8988T (cell line): ENCODE results near the gene WTAP.
A peak's percentile ranks its signal among the peaks of the same experiment; 100 is the strongest.
"Not testable (repeated sequence)": the region's sequence is repeated elsewhere in the genome, so short reads cannot be mapped to it uniquely, and the experiment has no call there.

ENCODE experiments used
- DNase-seq: peaks from one replicate; pipeline ENCODE4 v3.0.0; 2011

Gene WTAP

DNA sequence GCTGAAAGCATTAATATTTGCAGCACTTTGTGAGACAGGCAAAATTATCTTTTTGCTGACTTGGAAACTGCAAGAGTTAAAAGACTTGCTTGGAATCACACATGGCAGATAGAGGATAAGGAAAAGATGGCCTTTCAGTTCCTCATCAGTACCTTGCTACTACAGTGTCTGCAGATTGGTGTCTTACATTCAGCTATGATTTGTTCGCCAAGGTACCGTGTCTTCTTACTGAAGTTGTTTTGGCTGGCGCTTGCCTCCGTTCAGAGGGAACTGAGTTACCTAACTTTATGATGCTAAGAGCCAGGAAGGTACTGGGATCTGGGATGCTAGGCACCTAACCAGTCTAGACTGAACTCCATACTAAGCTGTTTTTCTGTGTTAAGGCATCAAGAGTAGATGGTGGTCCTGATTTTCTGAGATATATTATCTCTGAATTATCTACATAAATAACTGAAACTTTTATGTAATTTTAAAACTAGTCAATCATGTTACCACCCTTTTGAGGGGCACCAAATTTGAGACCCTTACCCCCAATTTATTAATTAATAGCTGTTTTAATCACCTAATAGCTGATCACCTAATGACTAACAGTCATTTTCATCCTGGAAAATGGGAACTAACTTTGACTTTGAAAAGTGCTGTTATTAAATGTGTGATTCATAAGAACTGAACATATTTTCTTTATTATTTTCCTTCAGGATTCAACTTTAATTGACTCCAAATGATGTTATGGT, 2.5 kb downstream of the WTAP start:
- no peak for DNase-seq

DNA sequence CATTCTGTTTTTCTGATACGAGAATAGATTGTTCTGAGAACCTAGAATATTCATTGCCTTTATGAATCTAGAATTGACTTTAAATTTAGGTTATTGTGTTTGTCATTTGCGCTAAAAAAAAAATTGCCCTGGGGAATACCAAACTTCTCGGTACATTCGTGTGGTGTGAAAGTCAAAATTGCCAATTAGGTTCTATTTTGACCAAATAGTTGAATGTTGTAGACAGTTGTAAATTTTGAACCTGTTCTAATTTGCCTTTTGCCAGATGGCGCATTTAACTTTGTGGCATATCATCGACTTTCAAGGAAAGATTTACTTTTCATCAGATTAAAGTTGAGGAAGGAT, 3.0 kb downstream of the WTAP start:
- DNase-seq: no peak

DNA sequence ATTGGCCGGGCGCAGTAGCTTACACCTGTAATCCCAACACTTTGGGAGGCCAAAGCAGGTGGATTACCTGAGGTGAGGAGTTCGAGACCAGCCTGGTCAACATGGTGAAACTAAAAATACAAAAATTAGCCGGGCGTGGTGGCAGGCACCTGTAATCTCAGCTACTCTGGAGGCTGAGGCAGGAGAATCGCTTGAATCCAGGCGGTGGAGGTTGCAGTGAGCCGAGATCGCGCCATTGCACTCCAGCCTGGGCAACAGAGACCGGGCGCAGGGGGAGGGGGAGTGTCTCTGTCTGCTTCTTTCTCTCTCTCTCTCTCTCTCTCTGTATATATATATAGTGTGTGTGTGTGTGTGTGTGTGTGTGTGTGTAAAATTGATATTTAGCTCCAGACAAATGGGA, 5.2 kb downstream of the WTAP start:
- not testable (repeated sequence) for DNase-seq

DNA sequence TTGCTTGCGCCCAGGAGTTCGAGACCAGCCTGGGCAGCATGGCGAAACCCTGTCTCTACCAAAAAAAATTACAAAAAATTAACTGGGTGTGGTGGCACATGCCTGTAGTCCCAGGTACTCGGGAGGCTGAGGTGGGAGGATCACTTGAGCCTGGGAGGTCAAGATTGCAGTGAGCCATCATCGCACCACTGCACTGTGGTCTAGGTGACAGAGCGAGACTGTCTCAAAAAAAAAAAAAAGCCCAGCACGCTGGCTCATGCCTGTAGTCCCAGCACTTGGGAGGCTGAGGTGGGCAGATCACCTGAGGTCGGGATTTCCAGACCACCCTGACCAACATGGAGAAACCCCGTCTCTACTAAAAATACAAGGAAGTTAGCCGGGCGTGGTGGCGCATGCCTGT, 6.1 kb downstream of the WTAP start:
- DNase-seq: not testable (repeated sequence)

GRCh38 chr6:159736908-159737307, 9.6 kb downstream of the WTAP start:
- DNase-seq: no peak

DNA sequence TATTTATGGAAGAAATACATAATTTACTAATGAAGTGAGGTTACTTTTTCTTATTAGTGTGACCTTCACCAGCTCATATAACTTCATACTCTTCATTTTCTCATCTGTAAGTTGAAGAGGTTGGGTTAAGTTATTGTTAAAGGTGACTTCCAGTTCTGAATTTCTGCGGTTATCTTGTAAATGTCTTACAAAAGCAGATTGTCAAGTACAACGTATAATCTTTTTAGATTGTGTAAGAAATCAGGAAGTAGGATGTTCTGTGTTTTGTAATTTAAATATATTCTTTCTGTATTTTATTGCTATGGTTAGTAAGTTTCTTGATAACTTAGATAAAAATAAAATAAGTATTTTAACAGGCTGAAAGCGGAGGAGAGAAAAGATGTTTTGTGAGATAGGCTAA, 12.0 kb downstream of the WTAP start:
- DNase-seq: no peak

GRCh38 chr6:159742165-159742564, 14.9 kb downstream of the WTAP start:
- no peak for DNase-seq

DNA sequence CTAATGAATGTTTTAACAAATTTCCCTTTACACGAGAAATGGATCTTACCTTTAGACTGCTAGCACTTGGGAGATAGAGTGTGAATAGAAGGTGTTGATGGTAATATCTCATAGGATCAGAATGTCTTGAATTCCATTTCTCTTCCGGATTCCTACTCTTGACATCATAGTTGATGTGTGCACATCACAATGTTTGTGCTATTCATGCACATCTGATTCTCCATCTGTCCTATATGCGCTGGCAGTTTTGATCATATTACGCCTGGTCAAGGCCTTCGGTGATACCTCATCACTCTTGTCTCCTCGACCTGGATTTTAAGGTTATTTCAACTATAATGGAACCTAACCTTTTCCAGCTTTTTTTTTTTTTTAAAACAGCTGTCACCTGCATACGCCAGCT, 17.8 kb downstream of the WTAP start:
- DNase-seq: no peak

GRCh38 chr6:159746759-159747158, 19.5 kb downstream of the WTAP start:
- no peak for DNase-seq

GRCh38 chr6:159748127-159748526, 20.8 kb downstream of the WTAP start:
- DNase-seq: not testable (repeated sequence)

DNA sequence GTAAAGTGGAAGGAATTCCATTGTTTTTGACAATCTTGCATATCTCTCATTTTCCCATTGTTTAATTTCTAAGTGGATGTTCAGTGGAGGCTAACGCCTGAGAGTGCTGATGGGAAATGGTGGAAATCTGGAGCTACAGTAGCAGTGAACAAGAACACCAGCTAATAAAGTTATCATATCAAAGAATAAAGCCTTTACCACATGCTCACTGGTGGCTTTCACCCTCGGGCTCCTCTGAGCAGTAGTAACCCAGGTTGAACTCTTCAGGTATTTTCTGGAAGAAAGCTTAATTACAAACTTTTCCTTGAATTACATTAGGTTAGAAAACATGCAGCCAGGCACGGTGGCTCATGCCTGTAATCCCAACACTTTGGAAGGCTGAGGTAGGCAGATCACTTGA, 24.1 kb downstream of the WTAP start:
- no peak for DNase-seq

DNA sequence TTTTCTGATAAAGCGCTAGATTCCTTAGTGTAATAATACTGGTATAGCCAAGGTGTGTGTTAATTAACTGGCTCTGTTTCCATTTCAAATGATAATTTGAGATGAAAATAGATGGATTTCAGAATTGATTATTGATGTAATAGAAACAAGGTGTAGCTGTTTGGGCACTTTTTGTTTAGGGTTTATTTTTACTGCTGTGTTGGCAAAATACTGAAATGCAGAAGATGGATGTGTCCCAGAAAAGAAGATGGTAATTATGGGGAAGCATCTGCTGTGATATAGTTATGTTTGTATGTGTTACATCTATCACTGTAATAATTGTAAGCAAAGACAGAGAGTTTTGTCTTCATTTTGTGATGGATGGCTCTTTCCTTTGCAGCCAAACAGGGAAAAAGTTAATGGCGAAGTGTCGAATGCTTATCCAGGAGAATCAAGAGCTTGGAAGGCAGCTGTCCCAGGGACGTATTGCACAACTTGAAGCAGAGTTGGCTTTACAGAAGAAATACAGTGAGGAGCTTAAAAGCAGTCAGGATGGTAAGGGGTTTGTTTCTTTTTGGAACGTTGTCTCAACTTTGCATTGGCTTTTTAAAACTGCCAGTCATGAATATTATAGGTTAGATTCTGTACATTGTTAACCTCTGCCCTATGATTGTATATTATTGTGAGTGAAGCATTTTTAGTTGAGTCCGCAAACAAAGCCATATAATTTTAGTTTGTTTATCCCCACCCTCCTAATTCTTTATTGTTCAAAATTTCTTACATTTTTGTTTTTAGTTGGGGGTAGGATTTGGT, 26.0 kb downstream of the WTAP start:
- DNase-seq: no peak

DNA sequence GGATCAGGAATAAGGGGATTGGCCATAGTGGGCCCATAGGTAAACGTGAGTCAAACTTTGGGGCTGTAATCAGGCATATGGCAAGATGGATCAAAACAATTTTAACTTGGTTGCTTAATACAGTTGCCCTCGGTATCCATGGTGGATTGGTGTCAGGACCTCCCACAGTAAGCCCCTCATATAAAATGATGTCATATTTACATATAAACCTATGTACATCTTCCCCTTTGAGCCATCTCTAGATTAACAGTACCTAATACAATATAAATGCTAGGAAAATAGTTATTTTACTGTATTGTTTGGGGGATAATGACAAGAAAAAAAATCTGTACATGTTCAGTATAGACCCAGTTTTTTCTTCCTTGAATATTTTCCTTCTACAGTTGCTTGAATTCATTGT, 27.1 kb downstream of the WTAP start:
- DNase-seq: no peak

DNA sequence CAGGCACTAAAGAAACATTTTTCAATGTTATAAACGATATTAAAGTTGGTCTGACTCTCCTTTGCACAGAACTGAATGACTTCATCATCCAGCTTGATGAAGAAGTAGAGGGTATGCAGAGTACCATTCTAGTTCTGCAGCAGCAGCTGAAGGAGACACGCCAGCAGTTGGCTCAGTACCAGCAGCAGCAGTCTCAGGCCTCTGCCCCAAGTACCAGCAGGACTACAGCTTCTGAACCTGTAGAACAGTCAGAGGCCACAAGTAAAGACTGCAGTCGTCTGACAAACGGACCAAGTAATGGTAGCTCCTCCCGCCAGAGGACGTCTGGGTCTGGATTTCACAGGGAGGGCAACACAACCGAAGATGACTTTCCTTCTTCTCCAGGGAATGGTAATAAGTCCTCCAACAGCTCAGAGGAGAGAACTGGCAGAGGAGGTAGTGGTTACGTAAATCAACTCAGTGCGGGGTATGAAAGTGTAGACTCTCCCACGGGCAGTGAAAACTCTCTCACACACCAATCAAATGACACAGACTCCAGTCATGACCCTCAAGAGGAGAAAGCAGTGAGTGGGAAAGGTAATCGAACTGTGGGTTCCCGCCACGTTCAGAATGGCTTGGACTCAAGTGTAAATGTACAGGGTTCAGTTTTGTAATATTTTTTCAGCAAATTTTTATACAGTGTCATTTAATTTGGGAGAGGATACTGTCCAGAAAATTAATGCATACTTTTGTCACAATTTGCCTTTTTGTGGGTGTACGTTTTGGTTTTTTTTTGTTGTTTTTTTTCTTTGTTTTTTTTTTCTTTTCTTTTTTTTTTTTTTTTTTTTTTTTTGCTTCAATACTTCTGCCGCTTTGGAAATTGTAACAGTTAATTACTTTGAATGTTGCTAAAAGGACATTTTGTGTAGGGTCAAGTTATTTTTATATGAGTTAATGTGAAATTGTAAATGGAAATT, 27.9 kb downstream of the WTAP start:
- no peak for DNase-seq

DNA sequence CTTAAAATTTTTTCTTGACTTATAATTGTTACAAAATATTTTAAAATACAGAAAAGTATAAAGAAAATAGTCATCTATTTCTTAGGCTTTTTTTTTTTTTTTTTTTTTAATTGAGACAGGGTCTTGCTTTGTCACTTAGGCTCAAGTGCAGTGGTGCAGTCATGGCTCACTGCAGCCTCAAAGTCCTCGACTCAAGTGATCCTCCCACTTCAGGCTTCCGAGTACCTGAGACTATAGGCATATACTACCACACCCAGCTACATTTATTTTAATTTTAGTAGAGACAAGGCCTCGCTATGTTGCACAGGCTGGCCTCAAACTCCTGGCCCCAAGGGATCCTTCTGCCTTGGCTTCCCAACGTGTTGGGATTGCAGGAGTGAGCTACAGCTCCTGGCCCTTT, 29.2 kb downstream of the WTAP start:
- no peak for DNase-seq

DNA sequence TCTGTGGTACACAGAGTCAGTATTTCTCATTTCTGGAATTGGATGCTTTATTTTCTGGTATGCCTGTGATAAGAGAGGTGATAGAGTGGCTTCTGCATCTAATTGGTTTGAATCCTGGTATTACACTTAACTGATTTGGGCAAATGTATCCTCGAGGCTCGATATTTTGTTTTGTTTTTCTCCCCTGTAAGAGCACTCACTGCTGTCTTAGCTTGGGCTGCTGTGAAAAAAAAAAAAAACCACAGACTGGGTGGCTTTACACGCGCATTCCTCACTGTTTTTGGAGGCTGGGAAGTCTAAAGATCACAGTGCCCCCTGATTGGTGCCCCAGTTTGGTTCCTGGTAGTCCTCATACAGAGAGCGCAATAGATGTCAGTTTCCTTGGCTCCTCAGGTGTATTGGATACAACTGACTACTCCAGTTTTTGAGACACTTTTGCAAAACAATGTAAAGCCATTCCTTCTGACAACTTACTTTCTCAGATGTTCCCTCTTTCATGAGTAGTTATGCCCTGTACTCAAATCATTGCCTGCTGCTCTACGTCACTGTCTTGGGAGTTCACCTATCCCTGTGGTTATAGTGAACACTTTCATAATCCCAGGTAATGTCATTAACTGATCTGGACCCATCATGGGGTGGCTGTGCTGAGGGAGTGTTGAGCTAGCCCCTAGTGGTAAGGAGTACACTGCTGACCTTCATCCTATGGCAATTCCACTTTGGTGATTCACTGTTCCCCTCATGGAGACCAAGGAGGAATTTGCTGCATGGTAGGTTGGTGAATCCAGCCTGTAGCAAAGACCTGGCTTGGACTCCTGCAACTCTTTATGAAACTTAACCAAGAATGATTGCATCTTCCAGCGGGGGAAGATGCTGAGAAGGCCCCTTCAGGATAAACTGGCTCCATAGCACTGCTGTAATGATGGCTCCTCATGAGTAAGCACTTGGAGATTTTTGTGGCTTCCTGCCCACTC, 31.0 kb downstream of the WTAP start:
- no peak for DNase-seq

- no peak for DNase-seq
Observed at GRCh38 chr6:159759645-159760044, 32.3 kb downstream of the WTAP start.

DNA sequence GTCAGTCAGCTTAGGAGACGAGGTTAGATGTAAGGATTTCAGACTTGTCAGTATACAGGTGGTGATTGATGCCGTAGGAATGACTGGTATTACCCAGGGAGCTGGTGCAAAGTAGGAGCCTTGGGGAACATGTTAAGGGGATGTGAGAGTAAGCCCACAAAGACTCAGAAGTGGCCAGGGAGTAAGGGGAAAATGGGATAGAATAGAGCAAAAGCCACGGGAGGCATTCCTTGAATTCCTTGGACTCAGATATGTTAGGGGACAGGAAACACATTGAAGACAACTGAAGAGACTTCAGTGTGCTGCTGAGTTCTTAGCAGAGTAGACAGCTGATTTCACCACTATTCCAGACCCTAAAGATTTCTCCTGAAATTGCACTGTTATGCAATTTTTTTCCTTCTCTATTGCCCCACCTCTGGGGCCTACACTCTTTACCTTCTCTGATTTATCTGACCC, 33.3 kb downstream of the WTAP start:
- DNase-seq: peak; percentile 51

DNA sequence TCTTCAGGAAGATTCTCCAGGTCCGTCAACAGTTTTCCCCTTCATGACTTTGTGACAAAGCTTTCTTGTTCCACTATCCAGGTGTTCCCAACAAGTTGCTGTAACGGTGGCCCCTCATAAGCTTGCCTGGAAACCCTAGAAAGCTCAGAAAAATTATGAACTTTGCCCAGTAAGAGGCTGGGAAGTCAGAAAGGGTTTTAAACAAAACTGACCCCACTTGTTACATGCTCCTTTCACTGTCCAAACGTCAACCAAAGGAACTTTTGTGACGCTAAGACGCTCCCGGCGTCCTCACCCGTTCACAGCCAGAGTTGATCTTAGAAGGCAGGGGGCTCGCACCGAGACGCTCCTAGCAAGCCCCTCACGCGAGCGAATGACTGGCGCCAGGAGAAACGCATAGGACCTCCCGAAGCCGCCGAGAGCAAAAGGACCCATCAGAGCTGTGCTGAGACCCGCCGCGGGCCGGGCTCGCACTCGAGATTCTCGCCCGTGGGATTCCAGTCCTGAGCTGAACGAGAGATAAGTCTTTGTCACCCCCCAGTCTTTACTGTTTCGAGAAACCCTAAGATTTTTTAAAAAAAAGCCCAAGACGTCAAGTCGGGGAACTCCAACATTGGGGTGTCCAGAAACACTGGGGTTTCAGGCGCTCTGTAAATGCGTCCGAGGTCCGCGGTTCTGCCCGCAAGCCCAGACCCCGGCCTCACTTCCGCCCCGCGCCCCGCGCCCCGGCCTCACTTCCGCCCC, 34.0 kb downstream of the WTAP start:
- DNase-seq: no peak

GRCh38 chr6:159761873-159762680, 34.8 kb downstream of the WTAP start, which contains the start of gene ACAT2:
ACAT2 (plus strand) TSS chr6:159762045; CDS start chr6:159762088, 43 bp downstream.
- peak; percentile 95 for DNase-seq
